Anterior cingulate cortex (tissue), 58 donors: ENCODE measurements around the gene FN1.

Experiments
- DNase-seq, 58 donors: peaks; one replicate each; lab custom pipeline; 2025; lab: John Stamatoyannopoulos, UW

Gene FN1

GRCh38 chr2:215425021-215425782 is 10.7 kb downstream of the FN1 start:
- DNase-seq, result no peak

- DNase-seq, result no peak
Measured at GRCh38 chr2:215423928-215424540, 11.8 kb downstream of the FN1 start.

DNA sequence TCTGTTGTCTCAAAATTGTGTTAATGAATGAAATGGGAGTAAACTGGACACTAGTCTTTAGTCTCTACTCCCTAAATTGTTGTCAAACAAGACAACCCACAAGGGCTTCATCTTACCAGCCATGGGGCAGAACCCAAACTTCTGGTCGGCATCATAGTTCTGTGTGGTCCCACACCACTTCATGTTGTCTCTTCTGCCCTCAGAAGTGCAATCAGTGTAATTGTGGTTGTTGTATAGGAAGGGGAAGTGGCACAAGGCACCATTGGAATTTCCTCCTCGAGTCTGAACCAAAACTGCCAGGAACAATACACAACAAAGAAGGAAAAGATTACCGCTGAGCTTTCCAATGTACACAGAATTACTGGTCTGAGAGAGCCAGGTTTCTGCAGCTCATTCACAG is 12.6 kb downstream of the FN1 start:
- no peak for DNase-seq

GRCh38 chr2:215422676-215423075 is 13.2 kb downstream of the FN1 start:
- no peak for DNase-seq

DNA sequence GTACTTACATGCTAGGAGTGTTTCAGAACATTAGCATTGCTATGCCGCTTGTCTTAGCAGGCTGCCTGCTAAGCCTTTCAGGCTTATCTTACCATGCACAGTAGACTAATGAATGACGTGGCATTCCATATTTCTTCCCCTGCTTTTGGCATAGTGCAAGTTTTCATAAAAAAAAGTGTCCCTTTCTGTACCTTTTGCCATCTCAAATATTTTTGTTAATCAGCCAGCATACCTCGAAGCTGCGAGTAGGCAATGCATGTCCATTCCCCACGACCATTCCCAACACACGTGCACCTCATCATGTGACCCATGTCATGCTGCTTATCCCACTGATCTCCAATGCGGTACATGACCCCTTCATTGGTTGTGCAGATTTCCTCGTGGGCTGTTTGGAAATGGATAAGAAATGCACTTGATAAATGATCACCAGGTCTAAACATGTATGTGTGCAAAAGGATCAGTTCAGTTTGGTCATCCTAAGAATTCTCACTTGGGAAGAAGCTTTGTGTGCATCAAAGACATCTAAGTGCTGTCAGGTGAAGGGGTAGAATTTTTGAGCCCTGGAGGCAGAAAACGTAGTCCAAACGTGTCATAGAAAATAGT is 13.9 kb downstream of the FN1 start:
- DNase-seq, result no peak

DNA sequence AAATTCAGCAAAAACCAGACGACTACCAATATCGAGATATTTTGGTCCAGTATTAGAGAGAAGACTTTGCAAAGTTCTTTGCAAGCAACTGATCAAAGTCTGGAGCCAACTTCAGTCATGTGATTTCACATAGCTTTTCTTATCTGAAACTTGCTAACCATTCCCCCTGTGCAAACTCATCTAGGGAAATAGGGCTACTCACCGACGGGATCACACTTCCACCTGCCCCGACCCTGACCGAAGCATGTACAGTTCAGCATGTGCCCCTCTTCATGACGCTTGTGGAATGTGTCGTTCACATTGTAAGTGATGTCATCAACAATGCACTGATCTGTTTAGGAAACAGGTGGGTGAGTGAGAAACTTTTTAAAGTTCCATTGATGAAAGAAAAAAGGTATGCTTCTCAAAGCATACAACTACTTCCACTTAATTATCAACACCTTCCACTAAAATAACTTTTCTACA is 15.4 kb downstream of the FN1 start:
- DNase-seq, result no peak

DNA sequence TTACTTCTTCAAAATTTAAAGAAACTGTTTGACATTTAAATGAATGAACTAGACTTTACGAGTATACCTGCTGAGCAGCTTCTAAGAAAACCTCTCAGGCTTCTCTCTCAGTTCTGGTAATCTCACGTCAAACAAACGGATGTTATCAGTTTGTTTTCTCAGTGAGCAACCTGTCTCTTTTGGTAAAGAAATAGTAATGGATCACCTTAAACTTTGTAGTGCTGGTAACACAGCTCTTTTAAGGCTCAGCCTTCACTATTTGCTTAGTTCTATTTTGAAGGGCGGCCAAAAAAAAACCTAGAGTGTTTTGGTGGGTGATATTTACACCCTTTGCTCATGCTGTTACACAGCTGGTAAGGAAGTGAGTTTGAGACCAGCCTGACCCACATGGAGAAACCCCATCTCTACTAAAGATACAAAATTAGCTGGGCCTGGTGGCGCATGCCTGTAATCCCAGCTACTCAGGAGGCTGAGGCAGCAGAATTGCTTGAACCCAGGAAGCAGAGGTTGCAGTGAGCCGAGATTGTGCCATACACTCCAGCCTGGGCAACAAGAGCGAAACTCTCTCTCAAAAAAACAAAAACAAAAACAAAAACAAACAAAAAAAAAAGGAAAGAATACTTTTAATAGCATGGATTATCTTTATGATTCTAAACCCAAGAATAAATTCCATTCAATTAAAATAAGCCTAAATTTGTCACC is 15.9 kb downstream of the FN1 start:
- no peak for DNase-seq

DNA sequence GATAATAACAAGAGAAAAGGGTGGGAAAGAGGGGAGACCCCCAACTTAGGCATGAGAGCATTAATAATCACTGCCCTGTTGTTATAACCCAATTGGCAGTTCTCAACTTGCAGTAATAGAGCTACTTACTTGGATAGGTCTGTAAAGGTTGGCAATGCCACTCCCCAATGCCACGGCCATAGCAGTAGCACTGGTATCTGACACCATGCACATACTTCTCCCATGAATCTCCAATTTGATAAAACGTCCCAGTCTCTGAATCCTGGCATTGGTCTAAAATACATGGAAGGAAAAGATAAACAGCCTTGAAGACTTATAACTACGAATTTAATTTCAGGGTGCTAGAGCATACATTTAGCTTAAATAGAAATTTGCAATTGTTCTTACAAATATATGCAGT is 16.8 kb downstream of the FN1 start:
- DNase-seq, result no peak

DNA sequence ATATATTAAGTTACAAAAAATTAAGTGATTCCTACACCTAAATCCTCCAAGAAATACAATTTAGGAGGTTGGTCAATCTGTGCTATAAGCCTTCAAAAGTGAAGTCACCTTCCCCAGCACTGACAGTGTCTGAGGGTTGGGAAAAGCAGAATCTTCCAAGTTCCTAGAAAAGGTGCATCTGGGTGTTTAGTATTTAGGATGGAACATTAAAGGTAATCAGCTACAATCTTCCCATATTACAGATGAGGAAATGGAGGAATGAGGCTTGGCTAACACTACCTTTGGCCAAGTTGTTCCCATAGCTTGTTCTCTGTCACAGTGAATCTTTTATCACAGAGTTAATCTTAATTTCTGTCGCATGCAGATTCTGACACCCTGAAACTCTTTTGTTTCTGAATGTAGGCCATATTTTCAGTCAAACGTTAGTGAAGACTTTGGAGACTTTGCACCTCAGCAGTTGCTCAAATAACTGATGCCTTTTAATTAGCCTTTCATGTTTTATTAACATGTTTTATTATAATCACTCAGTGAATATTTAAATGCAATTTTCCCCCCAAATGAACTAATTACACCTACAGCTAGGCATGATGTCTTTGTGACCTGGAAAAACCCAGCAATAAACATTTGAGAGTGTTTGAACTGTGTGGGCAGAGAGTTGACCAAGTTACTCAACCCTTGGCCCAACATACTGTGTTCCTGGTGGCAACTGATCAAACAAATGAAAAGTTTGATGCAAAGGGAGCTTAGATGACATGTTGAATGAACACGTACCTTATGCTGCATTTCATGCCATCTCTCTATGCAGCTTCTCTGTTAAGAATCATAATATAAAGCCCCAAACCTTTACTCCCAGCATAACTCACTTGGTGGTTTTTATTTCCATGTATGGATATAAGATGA is 17.6 kb downstream of the FN1 start:
- no peak for DNase-seq

DNA sequence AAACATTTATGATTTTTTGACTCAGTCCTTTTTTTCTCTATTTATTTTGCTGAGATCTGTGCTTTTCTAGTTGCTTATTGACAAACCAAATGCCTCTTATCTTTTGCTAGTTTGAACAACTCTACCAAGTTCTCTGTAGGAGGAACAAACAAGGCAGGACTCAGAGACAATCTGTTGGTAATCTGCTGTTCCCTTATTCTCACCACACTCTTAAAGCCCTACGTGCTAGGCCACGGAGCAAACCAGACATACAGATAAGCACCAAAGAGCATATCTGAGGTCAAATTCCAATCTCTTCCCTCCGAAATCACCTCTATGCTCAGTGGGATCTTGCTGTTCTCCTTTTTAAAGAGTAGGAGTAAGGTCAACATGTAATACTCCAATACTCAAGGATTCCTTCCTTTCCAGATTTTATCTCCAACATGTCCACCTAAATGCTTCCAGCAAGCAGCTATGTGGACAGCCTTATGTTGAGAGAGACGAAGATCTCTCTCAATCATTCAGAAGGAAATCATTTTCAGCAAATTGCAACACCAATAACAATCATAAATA is 18.4 kb downstream of the FN1 start:
- no peak for DNase-seq

DNA sequence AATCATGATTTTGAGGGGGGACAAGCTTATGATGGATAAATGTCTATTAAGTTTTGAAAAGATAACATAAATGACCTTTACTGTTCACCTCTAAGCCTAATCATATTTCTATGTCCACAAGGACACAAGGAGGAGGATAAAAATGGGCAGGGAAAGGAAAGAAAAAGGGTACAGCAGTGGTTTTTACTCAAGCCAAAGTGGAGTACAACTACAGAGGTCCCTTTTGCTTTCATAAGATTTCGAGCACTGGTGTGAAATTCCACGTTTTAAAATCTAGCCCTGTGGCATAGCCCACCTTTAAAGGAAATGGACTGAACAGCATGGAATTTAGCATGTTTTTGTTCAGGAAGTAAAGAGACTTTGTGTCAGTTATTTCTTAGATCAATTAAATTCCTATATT is 19.2 kb downstream of the FN1 start:
- no peak for DNase-seq

GRCh38 chr2:215415820-215416577 is 19.9 kb downstream of the FN1 start:
- no peak for DNase-seq

GRCh38 chr2:215415218-215415617 is 20.6 kb downstream of the FN1 start:
- no peak for DNase-seq

- DNase-seq, result no peak
Measured at GRCh38 chr2:215414674-215415073, 21.2 kb downstream of the FN1 start.

- no peak for DNase-seq
Measured at GRCh38 chr2:215413974-215414373, 21.9 kb downstream of the FN1 start.

GRCh38 chr2:215413484-215413777 is 22.4 kb downstream of the FN1 start:
- no peak for DNase-seq

DNA sequence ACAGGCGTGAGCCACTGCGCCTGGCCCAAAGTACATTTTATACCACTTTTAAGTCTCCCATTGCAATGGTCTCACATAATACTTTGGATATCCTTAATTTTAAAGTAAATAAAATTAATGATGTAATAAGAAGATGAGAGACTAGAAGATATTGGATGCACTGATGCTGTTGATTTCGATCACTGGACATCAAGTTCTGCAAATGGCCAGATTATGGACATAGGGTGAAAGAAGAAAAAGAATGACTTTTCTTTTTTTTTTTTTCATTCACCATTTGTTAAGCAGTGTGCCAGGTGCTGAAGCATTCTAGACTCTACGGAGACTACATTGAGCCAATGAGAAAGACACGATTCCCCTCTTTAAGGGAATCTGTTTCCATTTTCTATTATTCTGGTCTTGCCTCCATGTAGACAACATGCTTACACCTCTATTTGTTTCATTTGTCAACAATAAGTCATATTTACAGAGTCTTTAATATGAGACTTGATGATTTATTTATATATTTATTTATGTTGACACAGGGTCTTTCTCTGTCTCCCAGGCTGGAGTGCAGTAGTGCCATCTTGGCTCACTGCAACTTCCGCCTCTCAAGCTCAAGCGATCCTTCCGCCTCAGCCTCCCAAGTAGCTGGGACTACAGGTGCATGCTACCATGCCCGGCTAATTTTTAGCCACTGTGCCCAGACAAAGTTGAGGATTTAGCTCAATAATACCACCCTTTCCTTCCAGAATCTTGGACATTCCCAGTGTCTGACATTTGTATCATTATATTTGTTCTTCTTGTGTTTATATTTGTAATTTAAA is 23.7 kb downstream of the FN1 start:
- no peak for DNase-seq

DNA sequence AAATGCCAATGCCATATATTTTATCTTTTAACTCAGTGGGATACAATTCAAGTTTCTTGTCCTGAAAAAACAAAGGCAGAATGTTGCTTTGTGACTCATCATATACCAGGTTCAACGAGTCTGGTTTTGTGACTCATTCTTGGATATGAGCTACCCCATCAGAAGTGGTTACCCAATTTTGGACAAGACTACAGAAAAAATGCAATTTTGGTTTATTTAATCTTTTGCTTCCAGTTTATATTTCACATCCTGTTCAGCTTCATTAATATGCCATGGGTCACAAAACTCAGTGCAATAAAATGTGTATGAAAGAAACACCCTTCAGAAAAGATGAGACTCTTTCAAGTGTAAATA is 25.0 kb downstream of the FN1 start:
- no peak for DNase-seq
